Smooth muscle cell (in vitro differentiated cells): Measurements from ENCODE around the gene ARID4B. TPM values are rescaled to one million over a fixed set of nuclear protein-coding genes. Genes with fewer than 3 reads are reported as not detected.
A peak's percentile ranks its signal among the peaks of the same experiment; 100 is the strongest.

Source experiments
- DNase-seq: peaks from one replicate; lab custom pipeline; 2025; ENCODE audit not compliant: unreplicated experiment; lab: John Stamatoyannopoulos, UW
- H2AFZ ChIP-seq: fragments of 200-600 bp; sonication (generic); 2 replicates; pipeline ENCODE4 v1.6.0; 2016; ENCODE audit warnings: antibody characterized with exemption, low read depth, mild to moderate bottlenecking
- H3F3A ChIP-seq: fragments of 200-600 bp; sonication (generic); 2 replicates; pipeline ENCODE4 v1.6.0; 2017; ENCODE audit warnings: antibody characterized with exemption, low read depth
- H3K27ac ChIP-seq: fragments of 200-600 bp; sonication (generic); 2 replicates; pipeline ENCODE4 v1.5.1; 2016; ENCODE audit warnings: low read depth, mild to moderate bottlenecking
- H3K27me3 ChIP-seq: fragments of 200-600 bp; sonication (generic); 2 replicates; pipeline ENCODE4 v1.6.1; 2016; ENCODE audit warnings: low read depth, mild to moderate bottlenecking
- H3K36me3 ChIP-seq: fragments of 200-600 bp; sonication (generic); 2 replicates; pipeline ENCODE4 v1.5.1; 2016; ENCODE audit warnings: low read depth
- H3K4me1 ChIP-seq: fragments of 200-600 bp; sonication (generic); 2 replicates; pipeline ENCODE4 v1.5.1; 2016; ENCODE audit warnings: low read depth
- H3K4me2 ChIP-seq: fragments of 200-600 bp; sonication (generic); 2 replicates; pipeline ENCODE4 v1.6.0; 2016; ENCODE audit warnings: mild to moderate bottlenecking
- H3K4me3 ChIP-seq: fragments of 200-600 bp; sonication (generic); 2 replicates; pipeline ENCODE4 v1.5.1; 2016; ENCODE audit warnings: mild to moderate bottlenecking
- H3K79me2 ChIP-seq: fragments of 200-600 bp; sonication (generic); 2 replicates; pipeline ENCODE4 v1.6.0; 2016; ENCODE audit warnings: low read depth, mild to moderate bottlenecking
- H3K9ac ChIP-seq: fragments of 200-600 bp; sonication (generic); 2 replicates; pipeline ENCODE4 v1.6.0; 2016; ENCODE audit warnings: low read depth
- H3K9me3 ChIP-seq: fragments of 200-600 bp; sonication (generic); replicated peaks from 2 replicates; pipeline ENCODE4 v1.5.1; 2016; ENCODE audit warnings: low read depth
- H4K20me1 ChIP-seq: fragments of 200-600 bp; sonication (generic); 2 replicates; pipeline ENCODE4 v1.6.0; 2016; ENCODE audit warnings: low read depth
- WGBS: methylation state at CpG from one replicate; pipeline ENCODE4 v1.1.7; 2016; ENCODE audit warnings: low lambda C conversion rate; 5-methylcytosine and 5-hydroxymethylcytosine counted together
- polyA plus RNA-seq: library from polyadenylated mRNA; unstranded; fragments of >200 nt; fragmentation: Nextera tagmentation; extraction: Ambion mirVana; gene quantifications from 2 replicates; pipeline ENCODE4 v1.2.1, GENCODE V29; 2016
- total RNA-seq: library from RNA; depleted of rRNA; stranded (reverse); fragments of >200 nt; gene quantifications from 2 replicates; pipeline ENCODE4 v1.2.3, GENCODE V29; 2014
- TF ChIP-seq, protein P1 (sequence below): fragments of 200-600 bp; sonication (generic); IDR thresholded peaks from 2 replicates; pipeline ENCODE4 v1.5.1; 2017; ENCODE audit warnings: borderline replicate concordance, mild to moderate bottlenecking, antibody characterized with exemption; ENCODE audit not compliant: insufficient read depth, poor library complexity, severe bottlenecking

Gene ARID4B
- total and polyA plus RNA-seq, 2 experiments from 2014 or later: 29.0 to 33.2 TPM

DNA sequence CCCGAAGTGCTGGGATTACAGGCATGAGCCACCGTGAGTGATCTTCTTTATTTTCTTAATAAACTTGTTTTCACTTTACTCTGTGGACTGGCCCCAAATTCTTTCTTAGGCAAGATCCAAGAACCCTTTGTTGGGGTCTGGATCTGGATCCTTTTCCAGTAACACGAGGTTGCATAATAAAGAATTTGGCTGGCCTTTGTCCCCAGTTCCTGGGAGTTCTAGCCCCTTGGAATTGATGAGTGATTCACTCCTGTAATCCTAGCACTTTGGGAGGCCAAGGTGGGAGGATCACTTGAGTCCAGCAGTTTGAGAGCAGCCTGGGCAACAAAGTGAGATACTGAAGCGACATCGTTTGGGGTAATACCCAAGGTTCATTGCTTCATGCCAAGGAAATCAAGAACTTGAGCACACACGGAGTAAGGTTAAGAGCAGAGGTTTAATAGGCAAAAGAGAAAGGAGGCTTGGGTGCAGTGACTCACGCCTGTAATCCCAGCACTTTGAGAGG, 197.2 kb downstream of the ARID4B start:
- TF ChIP-seq, protein P1, sequence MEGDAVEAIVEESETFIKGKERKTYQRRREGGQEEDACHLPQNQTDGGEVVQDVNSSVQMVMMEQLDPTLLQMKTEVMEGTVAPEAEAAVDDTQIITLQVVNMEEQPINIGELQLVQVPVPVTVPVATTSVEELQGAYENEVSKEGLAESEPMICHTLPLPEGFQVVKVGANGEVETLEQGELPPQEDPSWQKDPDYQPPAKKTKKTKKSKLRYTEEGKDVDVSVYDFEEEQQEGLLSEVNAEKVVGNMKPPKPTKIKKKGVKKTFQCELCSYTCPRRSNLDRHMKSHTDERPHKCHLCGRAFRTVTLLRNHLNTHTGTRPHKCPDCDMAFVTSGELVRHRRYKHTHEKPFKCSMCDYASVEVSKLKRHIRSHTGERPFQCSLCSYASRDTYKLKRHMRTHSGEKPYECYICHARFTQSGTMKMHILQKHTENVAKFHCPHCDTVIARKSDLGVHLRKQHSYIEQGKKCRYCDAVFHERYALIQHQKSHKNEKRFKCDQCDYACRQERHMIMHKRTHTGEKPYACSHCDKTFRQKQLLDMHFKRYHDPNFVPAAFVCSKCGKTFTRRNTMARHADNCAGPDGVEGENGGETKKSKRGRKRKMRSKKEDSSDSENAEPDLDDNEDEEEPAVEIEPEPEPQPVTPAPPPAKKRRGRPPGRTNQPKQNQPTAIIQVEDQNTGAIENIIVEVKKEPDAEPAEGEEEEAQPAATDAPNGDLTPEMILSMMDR: no peak
- H3K4me2 ChIP-seq: no peak overlapping the region
- peaks cover 26% of the 10 kb centered on the region for H4K20me1 ChIP-seq
- H3K36me3 ChIP-seq: peaks cover 19% of the 10 kb centered on the region
- no peak for DNase-seq
- WGBS: 89% methylated on average over 7 of the region's 7 CpGs
- no peak overlapping the region for H3K9ac ChIP-seq
- H3F3A ChIP-seq: peaks cover 3% of the 10 kb centered on the region
- H3K79me2 ChIP-seq: peaks cover 28% of the 10 kb centered on the region
- no peaks in the 10 kb centered on the region for H3K27me3 ChIP-seq
- no peak overlapping the region for H3K27ac ChIP-seq
- peaks cover 13% of the 10 kb centered on the region for H3K4me1 ChIP-seq
- H2AFZ ChIP-seq: no peak overlapping the region
- H3K9me3 ChIP-seq: no peaks in the 10 kb centered on the region
- H3K4me3 ChIP-seq: no peak overlapping the region

DNA sequence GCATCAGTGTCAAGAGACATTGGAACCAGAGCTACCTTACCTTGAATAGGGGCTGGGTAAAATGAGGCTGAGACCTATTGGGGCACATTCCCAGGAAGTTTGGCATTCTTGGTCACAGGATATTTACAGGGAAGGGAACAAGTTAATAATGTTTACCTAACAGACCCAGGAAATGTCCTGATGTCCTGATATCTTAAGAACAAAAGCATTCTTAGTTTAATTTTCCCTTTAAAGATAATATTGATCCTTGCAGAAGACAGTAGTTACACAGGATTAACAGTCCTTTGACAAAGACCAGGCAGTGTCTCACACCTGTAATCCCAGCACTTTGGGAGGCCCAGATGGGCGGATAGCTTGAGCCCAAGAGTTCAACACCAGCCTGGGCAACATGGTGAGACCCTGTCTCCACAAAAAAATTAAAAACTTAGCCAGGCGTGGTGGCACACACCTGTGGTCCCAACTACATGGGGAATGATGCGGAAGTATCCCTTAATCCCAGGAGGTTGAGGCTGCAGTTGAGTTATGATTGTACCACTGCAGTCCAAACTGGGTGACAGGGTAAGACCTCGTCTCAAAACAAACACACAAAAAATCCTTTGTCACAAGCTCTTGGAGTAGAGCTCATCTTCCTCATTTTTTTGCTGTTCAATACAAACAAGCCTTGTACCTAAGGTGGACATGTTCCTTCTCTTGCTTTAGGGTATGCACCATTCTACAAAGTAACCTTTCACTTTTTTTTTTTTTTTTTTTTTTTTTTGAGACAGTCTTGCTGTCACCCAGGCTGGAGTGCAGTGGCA, 198.0 kb downstream of the ARID4B start:
- H2AFZ ChIP-seq: no peak overlapping the region
- WGBS: 95% methylated on average over 4 of the region's 4 CpGs
- no peaks in the 10 kb centered on the region for H3K27me3 ChIP-seq
- H3F3A ChIP-seq: peaks cover 3% of the 10 kb centered on the region
- H3K79me2 ChIP-seq: peaks cover 36% of the 10 kb centered on the region
- no peak overlapping the region for H3K4me3 ChIP-seq
- H3K9ac ChIP-seq: no peak overlapping the region
- peaks cover 10% of the 10 kb centered on the region for H3K36me3 ChIP-seq
- no peak overlapping the region for H3K4me2 ChIP-seq
- peak overlapping the region; percentile 94 for H3K27ac ChIP-seq
- peaks cover 34% of the 10 kb centered on the region for H4K20me1 ChIP-seq
- peaks cover 13% of the 10 kb centered on the region for H3K4me1 ChIP-seq
- TF ChIP-seq, protein P1: no peak
- no peaks in the 10 kb centered on the region for H3K9me3 ChIP-seq
- no peak for DNase-seq

DNA sequence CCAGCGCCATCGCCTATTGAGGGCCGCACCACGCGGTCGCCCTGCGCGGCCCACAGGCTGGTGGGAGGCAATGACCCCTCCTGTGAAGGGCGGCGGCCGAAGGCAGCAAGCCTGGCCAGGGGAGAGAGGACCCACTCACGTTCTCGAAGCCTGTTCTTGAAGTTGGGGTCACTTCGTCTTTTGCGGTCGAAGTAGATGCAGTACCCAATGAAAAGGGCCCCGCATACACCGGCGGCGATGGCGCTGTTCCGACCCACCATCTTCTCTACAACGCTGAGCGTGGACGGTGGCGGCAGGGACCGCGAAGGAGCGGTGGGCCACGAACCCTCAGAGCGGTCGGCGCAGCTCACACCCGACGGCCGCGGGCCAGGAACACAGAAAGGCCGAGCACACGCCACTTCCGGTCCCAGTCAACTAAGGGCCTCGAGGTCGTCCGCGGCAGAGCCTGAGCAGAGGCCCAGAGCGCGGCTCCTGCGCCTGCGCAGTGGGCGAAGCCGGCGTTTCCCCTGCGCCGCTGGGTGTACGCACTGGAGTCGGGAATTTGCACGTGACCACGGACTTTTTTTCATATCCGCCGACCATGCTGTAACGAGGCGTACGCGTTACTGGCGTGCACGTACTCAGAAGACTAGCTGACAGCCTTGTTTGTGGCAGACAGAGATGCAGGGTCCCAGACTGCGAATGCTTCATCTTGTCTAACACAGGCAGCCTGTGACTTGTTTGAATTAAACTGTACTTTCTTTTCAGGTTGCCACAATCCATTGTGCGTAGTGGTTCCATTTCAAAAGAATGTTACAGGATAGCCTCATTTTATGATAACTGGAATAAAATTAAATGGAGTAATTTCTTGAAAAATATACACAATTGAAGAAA, 199.3 kb downstream of the ARID4B start, which contains the start of gene TOMM20:
TOMM20 (minus strand) TSS at position 382 of the 873 bp plus-strand sequence; CDS start at position 260, 122 bp downstream.
- Histone ChIP-seq H3K79me2 (peaks cover 49% of the 10 kb centered on the region), H3K4me2 (peak within 1 kb of the TSS; percentile 95), H3K4me3 (peak within 1 kb of the TSS; percentile 90), H3K4me1 (peaks cover 13% of the 10 kb centered on the region), H3K9ac (peak within 1 kb of the TSS; percentile 97), H2AFZ (peak within 1 kb of the TSS; percentile 83), H3K27ac (peak within 1 kb of the TSS; percentile 94), H3F3A (peaks cover 3% of the 10 kb centered on the region), H3K27me3 (no peaks in the 10 kb centered on the region), H3K9me3 (no peaks in the 10 kb centered on the region), H4K20me1 (peaks cover 47% of the 10 kb centered on the region), H3K36me3 (peaks cover 4% of the 10 kb centered on the region)
- TF ChIP-seq, protein P1: no peak
- WGBS: 2% methylated on average over 67 of the region's 67 CpGs
- peak; percentile 83 for DNase-seq
